ENCODE data around the gene MYRIP.

DNA sequence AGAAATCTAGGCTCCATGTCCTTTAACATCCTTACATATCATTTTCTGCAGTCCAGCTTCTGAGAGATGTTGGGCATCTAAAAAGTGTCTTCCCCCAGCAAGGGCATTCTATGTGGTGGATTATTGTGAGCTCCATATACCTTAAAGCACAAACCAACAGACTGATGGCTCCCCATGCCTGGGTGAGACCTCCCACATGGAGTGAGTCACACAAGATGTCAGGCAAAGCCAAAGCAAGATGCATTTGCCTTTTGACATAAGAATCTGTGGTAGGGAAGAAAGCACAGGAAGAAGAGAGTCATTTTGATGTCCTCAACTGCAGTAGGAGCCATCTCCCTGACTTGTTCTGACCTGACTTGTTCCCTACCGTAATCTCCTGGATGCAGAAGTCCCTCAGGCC lies 261.4 kb downstream of the MYRIP start:
- TF ChIP-seq, protein P1, sequence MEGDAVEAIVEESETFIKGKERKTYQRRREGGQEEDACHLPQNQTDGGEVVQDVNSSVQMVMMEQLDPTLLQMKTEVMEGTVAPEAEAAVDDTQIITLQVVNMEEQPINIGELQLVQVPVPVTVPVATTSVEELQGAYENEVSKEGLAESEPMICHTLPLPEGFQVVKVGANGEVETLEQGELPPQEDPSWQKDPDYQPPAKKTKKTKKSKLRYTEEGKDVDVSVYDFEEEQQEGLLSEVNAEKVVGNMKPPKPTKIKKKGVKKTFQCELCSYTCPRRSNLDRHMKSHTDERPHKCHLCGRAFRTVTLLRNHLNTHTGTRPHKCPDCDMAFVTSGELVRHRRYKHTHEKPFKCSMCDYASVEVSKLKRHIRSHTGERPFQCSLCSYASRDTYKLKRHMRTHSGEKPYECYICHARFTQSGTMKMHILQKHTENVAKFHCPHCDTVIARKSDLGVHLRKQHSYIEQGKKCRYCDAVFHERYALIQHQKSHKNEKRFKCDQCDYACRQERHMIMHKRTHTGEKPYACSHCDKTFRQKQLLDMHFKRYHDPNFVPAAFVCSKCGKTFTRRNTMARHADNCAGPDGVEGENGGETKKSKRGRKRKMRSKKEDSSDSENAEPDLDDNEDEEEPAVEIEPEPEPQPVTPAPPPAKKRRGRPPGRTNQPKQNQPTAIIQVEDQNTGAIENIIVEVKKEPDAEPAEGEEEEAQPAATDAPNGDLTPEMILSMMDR (conservative IDR thresholded peaks at IDR 0.05; ENCODE audit: low read depth, low read length): no peak
- TF ChIP-seq POLR2A (IDR thresholded peaks at IDR 0.05; ENCODE audit: low read depth, low read length) (no peak), RAD21 (IDR thresholded peaks at IDR 0.05; ENCODE audit: low read length) (no peak), RCOR1 (IDR thresholded peaks at IDR 0.05; ENCODE audit: insufficient replicate concordance, low read length) (no peak), CEBPB (IDR thresholded peaks at IDR 0.05; ENCODE audit: low read depth, low read length) (no peak)
